T-helper 1 cell treated with Interleukin-12 subunit alpha and Interleukin-12 subunit beta and Interleukin-4 antibody, amounts not matched to agents 30 μg/mL and 1 μg/mL, for 36 hours (primary cell): ENCODE data around the gene TRMO.
"Not testable (repeated sequence)": the region's sequence is repeated elsewhere in the genome, so short reads cannot be mapped to it uniquely, and the experiment has no call there.

ENCODE experiments used
- H3K27ac Mint-ChIP-seq: one replicate; pipeline ENCODE4 v1.8.0; 2021; ENCODE audit warnings: mild to moderate bottlenecking, mixed read lengths
- H3K27me3 Mint-ChIP-seq: one replicate; pipeline ENCODE4 v1.8.0; 2021; ENCODE audit warnings: low read depth, mixed read lengths
- H3K36me3 Mint-ChIP-seq: one replicate; pipeline ENCODE4 v1.8.0; 2021; ENCODE audit warnings: low read depth, mixed read lengths
- H3K4me1 Mint-ChIP-seq: one replicate; pipeline ENCODE4 v1.8.0; 2021; ENCODE audit warnings: low read depth, mixed read lengths
- H3K4me3 Mint-ChIP-seq: one replicate; pipeline ENCODE4 v1.8.0; 2021; ENCODE audit warnings: mild to moderate bottlenecking, moderate library complexity, mixed read lengths
- H3K9me3 Mint-ChIP-seq: one replicate; pipeline ENCODE4 v1.8.0; 2021; ENCODE audit warnings: mixed read lengths

The TRMO gene, protein sequence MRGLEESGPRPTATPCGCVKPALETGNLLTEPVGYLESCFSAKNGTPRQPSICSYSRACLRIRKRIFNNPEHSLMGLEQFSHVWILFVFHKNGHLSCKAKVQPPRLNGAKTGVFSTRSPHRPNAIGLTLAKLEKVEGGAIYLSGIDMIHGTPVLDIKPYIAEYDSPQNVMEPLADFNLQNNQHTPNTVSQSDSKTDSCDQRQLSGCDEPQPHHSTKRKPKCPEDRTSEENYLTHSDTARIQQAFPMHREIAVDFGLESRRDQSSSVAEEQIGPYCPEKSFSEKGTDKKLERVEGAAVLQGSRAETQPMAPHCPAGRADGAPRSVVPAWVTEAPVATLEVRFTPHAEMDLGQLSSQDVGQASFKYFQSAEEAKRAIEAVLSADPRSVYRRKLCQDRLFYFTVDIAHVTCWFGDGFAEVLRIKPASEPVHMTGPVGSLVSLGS

DNA sequence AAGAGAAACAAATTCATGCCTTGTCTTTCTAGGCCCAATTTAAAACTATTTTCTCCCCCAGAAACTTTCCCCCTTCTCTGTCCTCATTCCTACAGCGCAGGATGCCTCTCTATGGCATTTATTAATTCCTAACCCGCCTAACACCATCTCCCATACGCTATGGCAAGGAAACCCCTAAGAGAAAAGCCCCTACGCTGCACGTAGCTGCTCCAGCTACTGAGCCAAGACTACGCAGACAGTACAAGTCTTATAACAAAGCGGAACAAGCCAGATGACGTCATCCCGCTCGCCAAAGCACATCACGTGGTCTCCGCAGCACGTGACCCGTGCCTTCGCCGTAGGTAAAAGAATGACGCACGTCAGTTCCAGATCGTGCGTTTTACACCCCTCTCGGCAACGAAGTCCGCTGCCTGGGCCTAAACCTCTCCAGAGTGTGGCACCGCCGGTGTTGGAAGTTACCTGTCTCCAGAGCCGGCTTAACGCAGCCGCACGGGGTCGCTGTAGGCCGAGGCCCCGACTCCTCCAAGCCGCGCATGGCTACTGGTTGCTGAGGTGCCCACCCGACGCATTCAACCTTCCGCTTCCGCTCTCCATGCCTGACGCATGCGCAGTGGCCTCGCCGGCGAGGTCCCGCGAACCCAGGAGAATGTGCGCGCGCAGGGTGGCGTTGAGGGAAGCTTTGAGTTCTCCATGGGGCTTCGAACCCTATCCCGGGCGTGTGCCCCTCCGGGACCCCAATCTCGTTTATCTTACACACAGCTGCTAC is at the start of gene TRMO:
TSS of gene TRMO (minus strand) at position 542 of the 766 bp plus-strand sequence. CDS start at position 535, 7 bp downstream.
- Mint-ChIP-seq H3K4me3 (peak within 1 kb of the TSS; percentile 95), H3K36me3 (peaks cover 8% of the 10 kb centered on the region), H3K4me1 (peaks cover 41% of the 10 kb centered on the region), H3K9me3 (no peaks in the 10 kb centered on the region), H3K27me3 (peaks cover 3% of the 10 kb centered on the region), H3K27ac (peak within 1 kb of the TSS; percentile 99)

- Mint-ChIP-seq H3K36me3 (no peaks in the 10 kb centered on the region), H3K4me1 (peaks cover 4% of the 10 kb centered on the region), H3K27ac (no peak overlapping the region), H3K4me3 (no peak overlapping the region), H3K27me3 (peaks cover 27% of the 10 kb centered on the region), H3K9me3 (no peaks in the 10 kb centered on the region)
These were observed 47.9 kb upstream of the TRMO start for GRCh38 chr9:97970165-97970564.

DNA sequence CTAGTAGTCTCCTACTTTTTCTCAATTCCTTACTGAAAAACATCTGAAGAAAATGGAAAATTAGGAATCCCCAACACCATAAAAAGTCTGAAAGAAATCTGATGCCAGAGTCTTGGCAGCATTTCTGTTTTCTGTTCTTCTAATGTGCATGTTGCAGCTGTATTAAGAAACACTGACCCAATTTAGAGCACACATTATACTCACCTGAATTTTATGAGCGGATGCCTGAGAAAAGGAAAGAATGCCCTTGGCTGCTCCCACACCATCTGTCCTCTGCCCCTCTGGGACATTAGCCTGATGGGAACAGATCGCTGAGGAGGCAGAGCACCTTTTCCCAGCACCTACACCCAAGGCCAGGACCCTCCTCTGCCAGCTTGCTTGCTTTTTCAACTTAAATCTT is 46.7 kb upstream of the TRMO start:
- Mint-ChIP-seq H3K36me3 (no peaks in the 10 kb centered on the region), H3K27me3 (peaks cover 28% of the 10 kb centered on the region), H3K9me3 (no peaks in the 10 kb centered on the region), H3K27ac (no peak overlapping the region), H3K4me1 (peaks cover 4% of the 10 kb centered on the region), H3K4me3 (no peak overlapping the region)

DNA sequence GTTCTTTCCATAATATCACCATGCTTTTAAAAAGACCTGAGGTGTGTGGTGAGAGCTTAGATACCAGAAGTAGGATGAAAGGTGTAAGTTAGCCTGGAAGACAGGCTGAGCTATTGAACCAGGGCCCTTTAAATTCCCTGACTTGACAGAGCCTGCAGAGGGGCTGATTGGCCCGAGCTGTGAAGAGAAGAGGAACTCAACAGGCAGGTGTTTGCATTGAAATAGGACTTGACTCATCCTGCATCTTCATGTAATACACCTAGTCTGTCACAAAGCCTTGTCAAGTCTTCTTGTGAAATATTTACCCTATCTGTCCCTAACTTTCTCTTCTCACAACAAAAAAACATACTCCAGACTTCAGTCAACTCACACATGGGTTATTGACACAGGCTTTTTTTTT is 44.2 kb upstream of the TRMO start:
- no peaks in the 10 kb centered on the region for H3K9me3 Mint-ChIP-seq

DNA sequence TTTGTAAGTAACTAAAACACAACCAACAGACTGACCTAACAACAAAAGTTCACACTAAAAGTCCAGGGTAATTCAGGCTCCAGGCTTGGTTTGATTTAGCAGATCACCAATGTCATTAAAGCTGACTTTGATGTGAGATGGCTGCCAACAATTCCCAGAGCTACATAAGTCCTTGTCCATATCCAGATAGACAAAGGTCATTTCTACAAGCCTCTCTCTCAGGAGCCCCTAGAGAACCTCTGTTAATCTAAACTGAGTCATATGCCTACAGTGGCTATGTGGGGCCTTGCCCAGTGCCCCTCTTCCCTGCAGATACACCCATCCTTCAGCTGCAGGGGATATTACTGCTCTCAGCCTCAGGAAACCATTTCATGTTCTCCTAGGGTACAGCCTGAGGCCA is 42.6 kb upstream of the TRMO start:
- no peak overlapping the region for H3K27ac Mint-ChIP-seq

More for the DNA sequence above, 44.2 kb upstream of the TRMO start:
- Mint-ChIP-seq H3K4me3 (no peak overlapping the region), H3K36me3 (no peaks in the 10 kb centered on the region), H3K4me1 (peaks cover 4% of the 10 kb centered on the region), H3K27me3 (peaks cover 6% of the 10 kb centered on the region), H3K27ac (no peak overlapping the region)

DNA sequence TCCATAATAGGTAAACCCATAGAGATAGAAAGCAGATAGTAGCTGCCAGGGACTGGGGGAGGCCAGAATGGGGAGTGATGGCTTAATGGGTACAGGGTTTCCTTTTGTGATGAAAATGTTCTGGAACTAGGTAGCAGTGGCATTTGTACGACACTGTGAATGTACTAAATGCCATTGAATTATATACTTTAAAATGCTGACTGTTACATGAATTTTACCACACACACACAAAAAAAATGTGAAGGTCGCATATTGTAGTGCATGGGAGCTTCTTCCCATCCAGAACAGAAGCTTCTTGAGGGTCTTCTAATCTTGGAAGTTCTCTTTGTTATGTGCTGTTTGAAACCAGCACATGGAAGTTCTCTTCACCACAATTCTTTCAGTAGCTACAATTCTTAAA is 40.9 kb upstream of the TRMO start:
- Mint-ChIP-seq H3K9me3 (no peaks in the 10 kb centered on the region), H3K4me3 (no peak overlapping the region), H3K27me3 (peaks cover 3% of the 10 kb centered on the region)

More for the DNA sequence above, 42.6 kb upstream of the TRMO start:
- H3K4me1 Mint-ChIP-seq = peaks cover 1% of the 10 kb centered on the region
- no peaks in the 10 kb centered on the region for H3K9me3 Mint-ChIP-seq
- H3K27me3 Mint-ChIP-seq = peaks cover 6% of the 10 kb centered on the region
- H3K36me3 Mint-ChIP-seq = no peaks in the 10 kb centered on the region
- H3K4me3 Mint-ChIP-seq = no peak overlapping the region

DNA sequence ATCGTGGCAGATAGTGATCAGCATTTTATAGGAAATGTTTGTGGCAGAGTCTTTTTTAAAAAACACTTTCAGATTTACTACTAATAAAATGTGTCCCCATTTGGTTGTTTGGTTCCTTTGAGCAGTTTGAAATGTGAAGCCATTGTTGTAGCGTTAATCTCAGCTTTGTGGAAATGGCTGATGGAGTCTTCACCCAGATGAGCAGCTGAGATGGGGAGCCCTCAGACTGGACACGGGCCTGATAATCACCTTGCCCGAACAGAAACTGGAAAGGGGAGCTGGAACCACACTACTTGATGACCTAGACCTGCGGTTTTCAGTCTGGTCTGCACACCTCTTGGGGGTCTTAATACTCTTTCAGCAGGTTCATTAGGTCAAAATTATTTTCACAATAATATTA is 40.3 kb upstream of the TRMO start:
- H3K27ac Mint-ChIP-seq = no peak overlapping the region
- no peaks in the 10 kb centered on the region for H3K36me3 Mint-ChIP-seq
- no peaks in the 10 kb centered on the region for H3K4me1 Mint-ChIP-seq
- H3K27me3 Mint-ChIP-seq = peaks cover 3% of the 10 kb centered on the region
- H3K9me3 Mint-ChIP-seq = no peaks in the 10 kb centered on the region
- no peak overlapping the region for H3K4me3 Mint-ChIP-seq

More for the DNA sequence above, 40.9 kb upstream of the TRMO start:
- no peak overlapping the region for H3K27ac Mint-ChIP-seq
- H3K36me3 Mint-ChIP-seq = no peaks in the 10 kb centered on the region
- no peaks in the 10 kb centered on the region for H3K4me1 Mint-ChIP-seq

DNA sequence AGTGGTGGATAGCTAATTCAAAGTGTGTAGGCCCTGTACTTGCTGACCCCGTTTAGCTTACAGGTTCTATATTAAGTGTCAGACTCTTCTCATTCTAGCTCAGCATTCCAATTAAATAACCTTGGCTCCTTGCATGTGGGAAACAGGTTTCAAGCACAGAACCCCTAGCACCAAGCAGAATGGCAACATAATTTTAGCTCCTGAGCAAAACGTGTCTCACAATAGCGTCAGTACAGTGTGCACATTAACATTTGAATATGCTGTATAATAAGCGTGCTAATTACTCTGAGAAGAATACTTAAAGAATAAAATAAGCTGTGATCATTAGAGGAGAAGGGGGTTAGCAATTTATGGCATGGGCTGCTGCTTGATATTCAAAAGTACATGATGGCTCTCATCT is 39.8 kb upstream of the TRMO start:
- Mint-ChIP-seq H3K4me1 (no peaks in the 10 kb centered on the region), H3K27me3 (peaks cover 3% of the 10 kb centered on the region), H3K9me3 (no peaks in the 10 kb centered on the region), H3K27ac (no peak overlapping the region), H3K36me3 (no peaks in the 10 kb centered on the region), H3K4me3 (no peak overlapping the region)

DNA sequence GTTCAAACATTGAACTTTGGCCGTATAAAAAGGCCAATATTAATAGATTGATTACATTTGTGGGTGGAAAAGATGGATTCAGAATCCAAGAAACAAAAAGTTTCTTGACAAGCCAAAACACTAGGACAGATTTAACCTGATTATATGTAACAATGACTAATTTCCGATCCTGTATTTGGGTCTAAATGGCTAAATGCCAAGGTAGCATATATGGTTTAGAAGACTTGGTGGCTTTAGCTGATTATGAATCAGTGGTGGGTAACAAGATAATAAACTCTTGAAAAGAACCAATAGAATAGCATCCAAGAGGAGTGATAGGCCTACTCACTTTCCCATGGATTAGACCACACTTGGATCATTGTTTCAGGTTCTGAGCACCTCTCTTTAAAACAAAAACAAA is 39.1 kb upstream of the TRMO start:
- Mint-ChIP-seq H3K4me3 (no peak overlapping the region), H3K4me1 (no peaks in the 10 kb centered on the region), H3K27ac (no peak overlapping the region), H3K9me3 (no peaks in the 10 kb centered on the region), H3K27me3 (peaks cover 3% of the 10 kb centered on the region), H3K36me3 (no peaks in the 10 kb centered on the region)

GRCh38 chr9:97960678-97961328 is 38.5 kb upstream of the TRMO start:
- not testable (repeated sequence) for H3K27ac Mint-ChIP-seq, H3K4me1 Mint-ChIP-seq, H3K36me3 Mint-ChIP-seq, H3K27me3 Mint-ChIP-seq, H3K9me3 Mint-ChIP-seq, H3K4me3 Mint-ChIP-seq

GRCh38 chr9:97959585-97959984 is 37.3 kb upstream of the TRMO start:
- Mint-ChIP-seq H3K27ac (no peak overlapping the region), H3K9me3 (no peaks in the 10 kb centered on the region), H3K27me3 (peaks cover 3% of the 10 kb centered on the region), H3K4me1 (no peaks in the 10 kb centered on the region), H3K4me3 (no peak overlapping the region), H3K36me3 (no peaks in the 10 kb centered on the region)

DNA sequence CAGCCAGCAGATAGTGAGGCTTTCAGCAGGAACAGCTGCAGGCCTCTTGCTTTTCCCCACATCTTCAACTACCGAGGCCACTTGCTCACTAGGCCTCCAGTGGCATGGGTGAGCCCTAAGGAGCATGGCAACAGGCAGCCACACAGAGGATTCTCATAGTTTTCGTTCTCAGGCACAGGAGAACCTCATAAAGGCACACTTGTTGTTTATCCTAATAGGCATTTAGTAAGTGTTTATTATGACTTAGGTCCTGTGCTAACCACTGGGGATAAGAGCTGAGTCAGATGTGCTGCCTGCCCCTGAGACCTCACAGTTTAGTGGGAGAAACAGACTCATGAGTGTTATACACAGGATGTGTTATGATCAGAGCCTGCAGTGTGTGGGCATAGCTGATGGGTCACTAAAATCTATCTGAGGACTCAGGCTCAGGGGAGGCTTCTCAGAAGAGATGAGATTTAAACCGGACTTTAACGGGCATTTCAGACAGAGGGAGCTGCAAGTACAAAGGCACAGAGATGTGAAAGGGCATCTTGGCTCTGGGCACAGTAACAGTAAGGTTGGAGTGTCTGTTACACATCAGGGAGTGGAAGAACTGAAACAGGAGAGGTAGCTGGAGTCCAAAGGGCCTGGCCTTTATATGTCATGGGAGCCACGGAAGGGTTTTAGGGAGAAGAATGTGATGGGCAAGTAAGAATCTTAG is 36.7 kb upstream of the TRMO start:
- no peaks in the 10 kb centered on the region for H3K9me3 Mint-ChIP-seq
- no peaks in the 10 kb centered on the region for H3K27me3 Mint-ChIP-seq
- H3K4me3 Mint-ChIP-seq = no peak overlapping the region
- H3K4me1 Mint-ChIP-seq = no peaks in the 10 kb centered on the region
- no peaks in the 10 kb centered on the region for H3K36me3 Mint-ChIP-seq
- H3K27ac Mint-ChIP-seq = no peak overlapping the region

DNA sequence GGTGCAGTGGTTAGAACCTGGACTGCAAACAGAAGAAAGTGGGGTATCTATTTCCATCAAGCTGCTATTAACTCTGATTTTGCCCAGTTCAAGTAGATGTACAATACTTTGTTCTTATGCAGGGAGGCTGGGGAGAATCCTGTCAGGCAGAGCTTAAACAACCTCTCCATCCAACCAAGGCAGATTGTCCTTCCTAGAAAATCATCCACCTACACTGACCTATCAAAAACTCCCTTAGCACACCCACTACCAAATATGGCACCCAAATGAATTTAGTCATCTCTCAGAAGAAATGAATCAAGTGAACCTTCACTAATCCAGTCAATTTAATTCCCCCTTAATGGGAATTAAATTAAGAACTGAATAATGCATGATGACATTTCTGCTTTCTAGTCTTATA is 34.0 kb upstream of the TRMO start:
- Mint-ChIP-seq H3K4me1 (no peaks in the 10 kb centered on the region), H3K27me3 (no peaks in the 10 kb centered on the region), H3K36me3 (no peaks in the 10 kb centered on the region), H3K27ac (no peak overlapping the region), H3K9me3 (no peaks in the 10 kb centered on the region), H3K4me3 (no peak overlapping the region)

DNA sequence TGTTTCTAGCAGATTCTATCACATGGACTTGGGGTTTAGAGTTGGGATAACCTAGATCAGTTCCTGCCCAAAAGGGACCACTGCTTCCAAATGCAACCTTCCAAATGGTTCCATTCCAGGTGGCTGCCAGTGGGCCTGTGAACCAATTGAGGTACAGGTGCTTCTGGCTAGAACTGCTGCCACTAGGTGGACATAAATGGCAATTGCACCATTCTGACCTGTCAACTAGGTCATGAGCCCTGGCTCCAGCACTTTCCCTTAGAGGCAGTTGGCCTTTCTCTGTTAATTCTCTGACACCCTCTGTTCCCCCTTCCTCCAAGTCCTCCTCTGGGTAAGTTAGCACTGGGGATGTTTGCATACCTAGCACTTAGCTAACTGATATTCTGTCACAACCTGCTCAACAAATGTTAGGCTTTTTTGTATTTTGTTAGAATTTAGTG is 32.3 kb upstream of the TRMO start:
- Mint-ChIP-seq H3K36me3 (peaks cover 7% of the 10 kb centered on the region), H3K4me1 (no peaks in the 10 kb centered on the region), H3K27ac (no peak overlapping the region), H3K4me3 (no peak overlapping the region), H3K27me3 (peaks cover 9% of the 10 kb centered on the region), H3K9me3 (no peaks in the 10 kb centered on the region)
